ENCODE results near the gene QKI. TPM values are rescaled to one million over a fixed set of nuclear protein-coding genes. Genes with fewer than 3 reads are reported as not detected.

QKI gene
- total and polyA plus RNA-seq, 2 experiments from 2014 or later, result 148 to 503 TPM

GRCh38 chr6:163580311-163581030, 166.0 kb downstream of the QKI start:
- H3K4me1 ChIP-seq (ENCODE audit: low read depth), result no peaks in the 10 kb centered on the region
- H3K36me3 ChIP-seq, result no peaks in the 10 kb centered on the region
- no peaks in the 10 kb centered on the region for H3K27me3 ChIP-seq
- no peak for DNase-seq (ENCODE audit: low read depth in 1 of 2, low spot score in 1 of 2)
- TF ChIP-seq CTCF (IDR thresholded peaks at IDR 0.05; ENCODE audit: low read depth, low read length), result no peak
- no peaks in the 10 kb centered on the region for H3K9me3 ChIP-seq (ENCODE audit: low read depth)
- H3K27ac ChIP-seq, result peak overlapping the region; percentile 69
- no peak overlapping the region for H3K4me3 ChIP-seq

- no peaks in the 10 kb centered on the region for H3K9me3 ChIP-seq (ENCODE audit: low read depth)
- H3K4me3 ChIP-seq, result no peak overlapping the region
- H3K36me3 ChIP-seq, result no peaks in the 10 kb centered on the region
- no peaks in the 10 kb centered on the region for H3K4me1 ChIP-seq (ENCODE audit: low read depth)
- no peak for DNase-seq (ENCODE audit: low read depth in 1 of 2, low spot score in 1 of 2)
- no peak overlapping the region for H3K27ac ChIP-seq
- TF ChIP-seq CTCF (IDR thresholded peaks at IDR 0.05; ENCODE audit: low read depth, low read length), result no peak
- no peaks in the 10 kb centered on the region for H3K27me3 ChIP-seq
These were observed 169.0 kb downstream of the QKI start for GRCh38 chr6:163583558-163583957.

GRCh38 chr6:163585932-163586437, 171.5 kb downstream of the QKI start:
- Histone ChIP-seq H3K4me3 (no peak overlapping the region), H3K27ac (no peak overlapping the region), H3K9me3 (ENCODE audit: low read depth) (no peaks in the 10 kb centered on the region), H3K36me3 (no peaks in the 10 kb centered on the region), H3K4me1 (ENCODE audit: low read depth) (no peaks in the 10 kb centered on the region), H3K27me3 (no peaks in the 10 kb centered on the region)
- TF ChIP-seq CTCF (IDR thresholded peaks at IDR 0.05; ENCODE audit: low read depth, low read length), result no peak
- DNase-seq (ENCODE audit: low read depth in 1 of 2, low spot score in 1 of 2), result peak in 1 of 2 donors; percentile 96

GRCh38 chr6:163586888-163587287, 172.4 kb downstream of the QKI start:
- DNase-seq (ENCODE audit: low read depth in 1 of 2, low spot score in 1 of 2), result no peak
- no peaks in the 10 kb centered on the region for H3K9me3 ChIP-seq (ENCODE audit: low read depth)
- TF ChIP-seq CTCF (IDR thresholded peaks at IDR 0.05; ENCODE audit: low read depth, low read length), result no peak
- H3K4me3 ChIP-seq, result no peak overlapping the region
- H3K27me3 ChIP-seq, result no peaks in the 10 kb centered on the region
- H3K4me1 ChIP-seq (ENCODE audit: low read depth), result no peaks in the 10 kb centered on the region
- no peak overlapping the region for H3K27ac ChIP-seq
- no peaks in the 10 kb centered on the region for H3K36me3 ChIP-seq

- H3K9me3 ChIP-seq (ENCODE audit: low read depth), result no peaks in the 10 kb centered on the region
- DNase-seq (ENCODE audit: low read depth in 1 of 2, low spot score in 1 of 2), result peak in 1 of 2 donors; percentile 41
- no peaks in the 10 kb centered on the region for H3K4me1 ChIP-seq (ENCODE audit: low read depth)
- H3K27me3 ChIP-seq, result no peaks in the 10 kb centered on the region
- H3K36me3 ChIP-seq, result no peaks in the 10 kb centered on the region
- no peak for TF ChIP-seq CTCF (IDR thresholded peaks at IDR 0.05; ENCODE audit: low read depth, low read length)
- H3K27ac ChIP-seq, result no peak overlapping the region
- no peak overlapping the region for H3K4me3 ChIP-seq
These were observed 173.9 kb downstream of the QKI start for GRCh38 chr6:163588220-163588919.

Data from cardiac muscle cell (in vitro differentiated cells and primary cell).